Ovary (tissue), 3 donors: ENCODE data around the gene SLC9A9.

Experiments
- EP300 ChIP-seq: sonication (generic); formaldehyde crosslinking; IDR thresholded peaks from one replicate; pipeline ENCODE4 v1.6.1; 2017; ENCODE audit warnings: antibody characterized with exemption
- POLR2A ChIP-seq: fragments of 450-650 bp; IDR thresholded peaks from one replicate; pipeline ENCODE4 v1.6.1; 2017; ENCODE audit warnings: antibody characterized with exemption, mild to moderate bottlenecking, moderate library complexity
- TF ChIP-seq, protein P1 (sequence below), 3 donors: fragments of 450-650 bp in 2 of 3; fragments of 200-600 bp in 1 of 3; IDR thresholded peaks; one replicate each; pipeline versions ENCODE4 v1.5.1 to v1.8.0; 2016 to 2022; ENCODE audit warnings: antibody characterized with exemption in 3 of 3, mild to moderate bottlenecking in 1 of 3
- donor health status: DM: no; HTN: no; CAD: no.

DNA sequence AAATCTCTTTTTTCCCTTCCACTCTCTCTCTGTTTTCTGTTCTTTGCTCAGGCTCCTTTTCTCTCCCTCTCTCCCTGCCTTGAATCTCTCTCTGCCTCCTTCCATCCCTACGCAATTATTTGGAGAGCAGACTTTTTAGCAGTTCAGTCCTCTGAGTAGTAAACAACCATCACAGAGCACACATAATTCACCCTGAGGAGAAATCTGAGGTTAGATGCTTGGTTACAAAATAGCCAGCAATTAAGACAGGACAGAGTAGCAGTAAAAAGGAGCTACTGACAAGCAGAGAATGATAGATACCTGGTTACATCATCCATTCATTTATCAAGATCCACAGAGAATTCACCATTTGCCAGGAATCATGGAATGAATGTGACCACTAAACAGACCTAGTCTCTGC is 25.5 kb downstream of the SLC9A9 start:
- TF ChIP-seq, protein P1, sequence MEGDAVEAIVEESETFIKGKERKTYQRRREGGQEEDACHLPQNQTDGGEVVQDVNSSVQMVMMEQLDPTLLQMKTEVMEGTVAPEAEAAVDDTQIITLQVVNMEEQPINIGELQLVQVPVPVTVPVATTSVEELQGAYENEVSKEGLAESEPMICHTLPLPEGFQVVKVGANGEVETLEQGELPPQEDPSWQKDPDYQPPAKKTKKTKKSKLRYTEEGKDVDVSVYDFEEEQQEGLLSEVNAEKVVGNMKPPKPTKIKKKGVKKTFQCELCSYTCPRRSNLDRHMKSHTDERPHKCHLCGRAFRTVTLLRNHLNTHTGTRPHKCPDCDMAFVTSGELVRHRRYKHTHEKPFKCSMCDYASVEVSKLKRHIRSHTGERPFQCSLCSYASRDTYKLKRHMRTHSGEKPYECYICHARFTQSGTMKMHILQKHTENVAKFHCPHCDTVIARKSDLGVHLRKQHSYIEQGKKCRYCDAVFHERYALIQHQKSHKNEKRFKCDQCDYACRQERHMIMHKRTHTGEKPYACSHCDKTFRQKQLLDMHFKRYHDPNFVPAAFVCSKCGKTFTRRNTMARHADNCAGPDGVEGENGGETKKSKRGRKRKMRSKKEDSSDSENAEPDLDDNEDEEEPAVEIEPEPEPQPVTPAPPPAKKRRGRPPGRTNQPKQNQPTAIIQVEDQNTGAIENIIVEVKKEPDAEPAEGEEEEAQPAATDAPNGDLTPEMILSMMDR (IDR thresholded peaks at IDR 0.05): no peak
- TF ChIP-seq POLR2A (no peak), EP300 (no peak)
